Osteocyte (in vitro differentiated cells): ENCODE data around the gene OR6C1. TPM values are rescaled to one million over a fixed set of nuclear protein-coding genes. Genes with fewer than 3 reads are reported as not detected.
"Not testable (repeated sequence)": the region's sequence is repeated elsewhere in the genome, so short reads cannot be mapped to it uniquely, and the experiment has no call there.

Experiments
- DNase-seq: peaks from one replicate; pipeline ENCODE4 v3.0.0; 2021; ENCODE audit warnings: mixed read lengths; ENCODE audit not compliant: unreplicated experiment; ENCODE audit errors: extremely low spot score
- H3K27ac Mint-ChIP-seq: one replicate; pipeline ENCODE4 v1.8.0; 2021; ENCODE audit warnings: mild to moderate bottlenecking, mixed read lengths; ENCODE audit not compliant: unreplicated experiment
- H3K27me3 Mint-ChIP-seq: one replicate; pipeline ENCODE4 v1.8.0; 2021; ENCODE audit warnings: mixed read lengths; ENCODE audit not compliant: unreplicated experiment
- H3K36me3 Mint-ChIP-seq: one replicate; pipeline ENCODE4 v1.8.0; 2021; ENCODE audit warnings: mixed read lengths; ENCODE audit not compliant: unreplicated experiment
- H3K4me1 Mint-ChIP-seq: one replicate; pipeline ENCODE4 v1.8.0; 2021; ENCODE audit warnings: mixed read lengths; ENCODE audit not compliant: unreplicated experiment
- H3K4me3 Mint-ChIP-seq: one replicate; pipeline ENCODE4 v1.8.0; 2021; ENCODE audit warnings: mild to moderate bottlenecking, moderate library complexity, mixed read lengths; ENCODE audit not compliant: unreplicated experiment
- H3K9me3 Mint-ChIP-seq: one replicate; pipeline ENCODE4 v1.8.0; 2021; ENCODE audit warnings: mixed read lengths; ENCODE audit not compliant: unreplicated experiment
- total RNA-seq: library from RNA; stranded (reverse); gene quantifications from 2 replicates; pipeline ENCODE4 v1.2.1, GENCODE V29; 2021
- TF ChIP-seq, protein P1 (sequence below): fragments of 200-600 bp; sonication (generic); IDR thresholded peaks from 2 replicates; pipeline ENCODE4 v1.5.0; 2021; ENCODE audit warnings: antibody characterized with exemption, mild to moderate bottlenecking, moderate library complexity

The OR6C1 gene
- total RNA-seq, 1 donor from 2014 or later = not detected

DNA sequence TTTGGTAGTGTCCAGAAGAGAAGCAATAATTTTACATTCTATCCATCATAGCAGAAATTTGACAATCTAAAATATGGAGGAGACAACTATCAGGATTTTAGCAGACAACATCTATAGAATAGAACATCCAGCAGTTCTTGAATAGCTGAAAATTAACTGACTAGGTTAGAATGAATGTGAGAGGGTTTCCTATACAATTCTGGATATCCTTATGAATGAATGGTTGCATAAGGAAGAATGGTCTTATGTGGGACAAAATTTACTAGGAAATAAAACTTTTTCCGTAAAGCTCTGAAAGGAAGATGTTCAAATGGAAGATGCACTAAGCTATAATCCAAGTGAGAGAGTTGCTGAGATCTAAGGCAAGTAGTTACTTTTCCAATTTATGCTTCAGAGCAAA lies 16.3 kb downstream of the OR6C1 start, which contains the start of gene OR6C3:
Gene OR6C3 (plus strand): TSS at position 301 of the 400 bp plus-strand sequence. CDS start 955 bp downstream, outside the sequence.
- no peak within 1 kb of the TSS for H3K27ac Mint-ChIP-seq
- H3K4me1 Mint-ChIP-seq = no peaks in the 10 kb centered on the region
- H3K27me3 Mint-ChIP-seq = peaks cover 3% of the 10 kb centered on the region
- TF ChIP-seq, protein P1, sequence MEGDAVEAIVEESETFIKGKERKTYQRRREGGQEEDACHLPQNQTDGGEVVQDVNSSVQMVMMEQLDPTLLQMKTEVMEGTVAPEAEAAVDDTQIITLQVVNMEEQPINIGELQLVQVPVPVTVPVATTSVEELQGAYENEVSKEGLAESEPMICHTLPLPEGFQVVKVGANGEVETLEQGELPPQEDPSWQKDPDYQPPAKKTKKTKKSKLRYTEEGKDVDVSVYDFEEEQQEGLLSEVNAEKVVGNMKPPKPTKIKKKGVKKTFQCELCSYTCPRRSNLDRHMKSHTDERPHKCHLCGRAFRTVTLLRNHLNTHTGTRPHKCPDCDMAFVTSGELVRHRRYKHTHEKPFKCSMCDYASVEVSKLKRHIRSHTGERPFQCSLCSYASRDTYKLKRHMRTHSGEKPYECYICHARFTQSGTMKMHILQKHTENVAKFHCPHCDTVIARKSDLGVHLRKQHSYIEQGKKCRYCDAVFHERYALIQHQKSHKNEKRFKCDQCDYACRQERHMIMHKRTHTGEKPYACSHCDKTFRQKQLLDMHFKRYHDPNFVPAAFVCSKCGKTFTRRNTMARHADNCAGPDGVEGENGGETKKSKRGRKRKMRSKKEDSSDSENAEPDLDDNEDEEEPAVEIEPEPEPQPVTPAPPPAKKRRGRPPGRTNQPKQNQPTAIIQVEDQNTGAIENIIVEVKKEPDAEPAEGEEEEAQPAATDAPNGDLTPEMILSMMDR = no peak
- DNase-seq = no peak
- H3K9me3 Mint-ChIP-seq = no peaks in the 10 kb centered on the region
- H3K4me3 Mint-ChIP-seq = no peak within 1 kb of the TSS
- no peaks in the 10 kb centered on the region for H3K36me3 Mint-ChIP-seq

DNA sequence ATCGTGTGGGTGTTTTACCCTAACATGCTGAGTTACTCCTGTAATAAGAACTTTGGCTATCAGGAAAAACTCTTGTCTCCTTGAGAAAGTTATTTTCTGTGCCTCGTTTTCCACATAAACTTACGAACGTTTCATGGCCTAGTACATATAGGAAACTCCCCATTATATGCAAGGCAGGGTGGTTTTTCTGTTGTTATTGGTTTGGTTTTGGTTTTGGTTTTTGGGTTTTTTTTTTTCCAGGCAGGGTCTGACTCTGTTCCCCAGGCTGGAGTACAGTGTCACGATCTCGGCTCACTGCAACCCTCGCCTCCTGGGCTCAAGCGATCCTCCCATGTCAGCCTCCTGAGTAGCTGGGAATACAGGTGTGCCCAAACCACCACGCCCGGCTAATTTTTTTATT lies 21.9 kb downstream of the OR6C1 start:
- Mint-ChIP-seq H3K27ac (no peak overlapping the region), H3K36me3 (no peaks in the 10 kb centered on the region), H3K9me3 (no peaks in the 10 kb centered on the region), H3K4me3 (no peak overlapping the region), H3K27me3 (peaks cover 3% of the 10 kb centered on the region), H3K4me1 (no peaks in the 10 kb centered on the region)
- no peak for DNase-seq
- TF ChIP-seq, protein P1 = no peak

DNA sequence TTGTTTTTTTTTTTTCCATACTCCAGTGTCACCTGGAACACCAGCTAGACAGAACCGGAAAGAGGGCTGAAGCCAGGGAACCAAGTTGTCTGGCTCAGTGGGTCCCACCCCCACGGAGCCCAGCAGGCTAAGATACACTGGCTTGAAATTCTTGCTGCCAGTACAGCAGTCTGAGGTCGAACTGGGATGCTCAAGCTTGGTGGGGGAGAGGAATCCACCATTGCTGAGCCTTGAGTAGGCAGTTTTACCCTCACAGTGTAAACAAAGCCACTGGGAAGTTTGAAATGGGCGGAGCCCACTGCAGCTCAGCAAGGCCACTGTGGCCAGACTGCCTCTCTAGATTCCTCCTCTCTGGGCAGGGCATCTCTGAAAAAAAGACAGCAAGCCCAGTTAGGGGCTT lies 41.2 kb downstream of the OR6C1 start:
- H3K9me3 Mint-ChIP-seq, H3K4me3 Mint-ChIP-seq, H3K27me3 Mint-ChIP-seq, H3K36me3 Mint-ChIP-seq, DNase-seq, H3K4me1 Mint-ChIP-seq, H3K27ac Mint-ChIP-seq: not testable (repeated sequence)

DNA sequence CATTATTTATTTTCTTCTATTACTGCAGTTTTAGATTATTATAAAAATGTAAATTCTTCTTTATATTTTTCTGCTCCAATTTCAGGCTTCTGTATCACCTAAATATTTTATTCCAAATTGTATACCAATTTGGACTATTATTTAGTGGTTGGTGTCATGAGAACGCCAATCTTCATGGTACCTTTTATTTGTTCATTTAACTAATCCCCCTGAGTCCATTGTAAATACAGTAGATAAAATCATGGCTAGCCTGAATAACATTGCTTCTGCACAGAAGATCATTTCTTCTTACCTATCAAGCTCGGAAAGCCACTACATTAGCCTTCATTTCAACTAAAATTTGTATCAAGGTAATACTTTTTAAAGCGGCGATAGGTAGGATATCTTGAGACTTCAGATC lies 48.5 kb downstream of the OR6C1 start, which contains the start of gene OR6C75:
Gene OR6C75 (plus strand): TSS at position 301 of the 400 bp plus-strand sequence. CDS start 2,136 bp downstream, outside the sequence.
- Mint-ChIP-seq H3K27ac (no peak within 1 kb of the TSS), H3K36me3 (no peaks in the 10 kb centered on the region)

DNA sequence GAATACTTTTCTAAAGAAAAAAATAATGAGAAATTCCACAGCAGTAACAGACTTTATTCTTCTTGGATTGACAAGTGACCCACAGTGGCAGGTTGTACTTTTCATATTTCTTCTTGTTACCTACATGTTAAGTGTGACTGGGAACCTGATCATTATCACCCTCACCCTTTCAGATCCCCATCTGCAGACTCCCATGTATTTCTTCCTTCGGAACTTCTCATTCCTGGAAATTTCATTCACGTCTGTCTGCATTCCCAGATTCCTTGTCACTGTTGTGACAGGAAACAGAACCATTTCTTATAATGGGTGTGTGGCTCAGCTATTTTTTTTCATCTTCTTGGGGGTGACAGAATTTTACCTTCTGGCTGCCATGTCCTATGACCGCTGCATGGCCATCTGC lies 50.9 kb downstream of the OR6C1 start:
- no peaks in the 10 kb centered on the region for H3K27me3 Mint-ChIP-seq
- H3K4me1 Mint-ChIP-seq = no peaks in the 10 kb centered on the region
- TF ChIP-seq, protein P1 = no peak
- no peak overlapping the region for H3K27ac Mint-ChIP-seq
- DNase-seq = no peak
- no peaks in the 10 kb centered on the region for H3K36me3 Mint-ChIP-seq
- no peaks in the 10 kb centered on the region for H3K9me3 Mint-ChIP-seq
- H3K4me3 Mint-ChIP-seq = no peak overlapping the region

More for the DNA sequence above, 48.5 kb downstream of the OR6C1 start, which contains the start of gene OR6C75:
- no peaks in the 10 kb centered on the region for H3K9me3 Mint-ChIP-seq
- H3K27me3 Mint-ChIP-seq = no peaks in the 10 kb centered on the region
- TF ChIP-seq, protein P1 = no peak
- no peaks in the 10 kb centered on the region for H3K4me1 Mint-ChIP-seq
- H3K4me3 Mint-ChIP-seq = no peak within 1 kb of the TSS
- DNase-seq = no peak

Other genes starting within 250 kb of the OR6C1 start
- not detected in 2 replicates for gene OR9K2, start 187.9 kb upstream of the OR6C1 start, total RNA-seq
- not detected in 2 replicates for gene OR10A7, start 93.3 kb upstream of the OR6C1 start, total RNA-seq
- not detected in 2 replicates for gene OR6C74, start 69.7 kb upstream of the OR6C1 start, total RNA-seq
- not detected in 2 replicates for gene OR6C6, start 17.8 kb upstream of the OR6C1 start, total RNA-seq
- not detected in 2 replicates for gene OR6C3, start 16.4 kb downstream of the OR6C1 start, total RNA-seq
- gene OR6C75, start 48.6 kb downstream of the OR6C1 start, total RNA-seq = not detected in 2 replicates
- not detected in 2 replicates for gene OR6C65, start 86.2 kb downstream of the OR6C1 start, total RNA-seq
- not detected in 2 replicates for gene OR6C76, start 111.9 kb downstream of the OR6C1 start, total RNA-seq
- not detected in 2 replicates for gene OR6C2, start 129.7 kb downstream of the OR6C1 start, total RNA-seq
- gene OR6C70, start 155.8 kb downstream of the OR6C1 start, total RNA-seq = not detected in 2 replicates
- not detected in 2 replicates for gene OR6C68, start 178.0 kb downstream of the OR6C1 start, total RNA-seq
- not detected in 2 replicates for gene OR6C4, start 235.3 kb downstream of the OR6C1 start, total RNA-seq